GM23338 (cell line): ENCODE measurements around the gene LRRN4. TPM values are rescaled to one million over a fixed set of nuclear protein-coding genes. Genes with fewer than 3 reads are reported as not detected.

Source experiments
- ATAC-seq: fragments of 200-7000 bp; cut with Tn5 transposase; 3 replicates; pipeline ENCODE4 v1.9.1; 2020
- DNase-seq: peaks from one replicate; pipeline ENCODE4 v3.0.0-alpha.2; 2015; ENCODE audit warnings: low spot score
- H2AFZ ChIP-seq: fragments of 200-600 bp; sonication (generic); 2 replicates; pipeline ENCODE4 v1.8.0; 2016; ENCODE audit warnings: antibody characterized with exemption, mild to moderate bottlenecking, moderate library complexity
- H3F3A ChIP-seq: fragments of 200-600 bp; sonication (generic); replicated peaks from 2 replicates; pipeline ENCODE4 v1.8.0; 2017; ENCODE audit warnings: antibody characterized with exemption, mixed run types, low read depth
- H3K27ac ChIP-seq: fragments of 200-600 bp; sonication (generic); 2 replicates; pipeline ENCODE4 v1.6.1; 2016; ENCODE audit warnings: low read depth
- H3K27me3 ChIP-seq: fragments of 200-600 bp; sonication (generic); 2 replicates; pipeline ENCODE4 v1.8.0; 2016; ENCODE audit warnings: mild to moderate bottlenecking, mixed run types, moderate library complexity; ENCODE audit not compliant: insufficient read depth
- H3K36me3 ChIP-seq: fragments of 200-600 bp; sonication (generic); 2 replicates; pipeline ENCODE4 v1.8.0; 2016; ENCODE audit warnings: mild to moderate bottlenecking; ENCODE audit not compliant: insufficient read depth
- H3K4me1 ChIP-seq: fragments of 200-600 bp; sonication (generic); 2 replicates; pipeline ENCODE4 v1.8.0; 2016; ENCODE audit warnings: mild to moderate bottlenecking, moderate library complexity; ENCODE audit not compliant: insufficient read depth
- H3K4me2 ChIP-seq: fragments of 200-600 bp; sonication (generic); 2 replicates; pipeline ENCODE4 v1.7.1; 2017; ENCODE audit warnings: mixed run types
- H3K4me3 ChIP-seq: fragments of 200-600 bp; sonication (generic); 2 replicates; pipeline ENCODE4 v1.6.1; 2016; ENCODE audit warnings: mixed run types
- H3K79me2 ChIP-seq: fragments of 200-600 bp; sonication (generic); replicated peaks from 2 replicates; pipeline ENCODE4 v1.8.0; 2017; ENCODE audit warnings: mild to moderate bottlenecking; ENCODE audit not compliant: insufficient read depth
- H3K9me2 ChIP-seq: fragments of 200-600 bp; sonication (generic); 2 replicates; pipeline ENCODE4 v1.8.0; 2017; ENCODE audit not compliant: insufficient read depth
- H4K20me1 ChIP-seq: fragments of 200-600 bp; sonication (generic); replicated peaks from 2 replicates; pipeline ENCODE4 v1.8.0; 2017; ENCODE audit warnings: mild to moderate bottlenecking; ENCODE audit not compliant: insufficient read depth
- H3K27ac Mint-ChIP-seq: 2 replicates; pipeline ENCODE4 v1.8.0; 2020; ENCODE audit warnings: inconsistent platforms, mild to moderate bottlenecking, moderate library complexity, mixed read lengths
- H3K27me3 Mint-ChIP-seq: 3 replicates; pipeline ENCODE4 v1.8.0; 2022; ENCODE audit warnings: low read depth, mild to moderate bottlenecking, moderate library complexity, mixed read lengths, inconsistent platforms; ENCODE audit not compliant: insufficient read depth, poor library complexity
- H3K36me3 Mint-ChIP-seq: 3 replicates; pipeline ENCODE4 v1.8.0; 2021; ENCODE audit warnings: low read depth, mild to moderate bottlenecking, inconsistent platforms, moderate library complexity, mixed read lengths
- H3K4me1 Mint-ChIP-seq: 3 replicates; pipeline ENCODE4 v1.8.0; 2020; ENCODE audit warnings: mild to moderate bottlenecking, inconsistent platforms, mixed read lengths
- H3K4me3 Mint-ChIP-seq: 3 replicates; pipeline ENCODE4 v1.8.0; 2021; ENCODE audit warnings: moderate library complexity, mild to moderate bottlenecking, inconsistent platforms, mixed read lengths
- H3K9me3 Mint-ChIP-seq: 3 replicates; pipeline ENCODE4 v1.8.0; 2020; ENCODE audit warnings: moderate library complexity, mild to moderate bottlenecking, inconsistent platforms, mixed read lengths
- EZH2 ChIP-seq: fragments of 200-600 bp; sonication (generic); IDR thresholded peaks from one replicate; pipeline ENCODE4 v1.8.0; 2017; ENCODE audit warnings: antibody characterized with exemption, mild to moderate bottlenecking, low read depth; ENCODE audit not compliant: unreplicated experiment
- EZH2phosphoT487 ChIP-seq: fragments of 200-600 bp; sonication (generic); IDR thresholded peaks from one replicate; pipeline ENCODE4 v1.8.1; 2018; ENCODE audit warnings: antibody characterized with exemption; ENCODE audit not compliant: unreplicated experiment
- JUNB ChIP-seq: IDR thresholded peaks from one replicate; pipeline ENCODE4 v1.6.1; 2016; ENCODE audit warnings: antibody characterized with exemption; ENCODE audit not compliant: unreplicated experiment
- NANOG ChIP-seq: IDR thresholded peaks from 2 replicates; pipeline ENCODE4 v1.6.1; 2016; ENCODE audit warnings: antibody characterized with exemption, borderline replicate concordance
- POLR2AphosphoS5 ChIP-seq: IDR thresholded peaks from 2 replicates; pipeline ENCODE4 v1.6.1; 2016; ENCODE audit warnings: antibody characterized with exemption, low read depth
- STAT1 ChIP-seq: IDR thresholded peaks from one replicate; pipeline ENCODE4 v1.6.1; 2016; ENCODE audit warnings: antibody characterized with exemption; ENCODE audit not compliant: unreplicated experiment
- ZNF114 ChIP-seq: fragments of 250-450 bp; sonication (Bioruptor Pico); IDR thresholded peaks from 2 replicates; pipeline ENCODE4 v1.5.0; 2020; ENCODE audit warnings: mild to moderate bottlenecking, moderate library complexity
- ZNF331 ChIP-seq: fragments of 250-450 bp; sonication (Bioruptor Pico); IDR thresholded peaks from 2 replicates; pipeline ENCODE4 v1.5.0; 2020; ENCODE audit warnings: low read depth, mild to moderate bottlenecking, moderate library complexity
- polyA plus RNA-seq: library from polyadenylated mRNA; unstranded; fragments of >200 nt; fragmentation: Nextera tagmentation; extraction: Ambion mirVana; gene quantifications from 2 replicates; pipeline ENCODE4 v1.2.1, GENCODE V29; 2016
- total RNA-seq: library from RNA; depleted of rRNA; stranded (reverse); fragments of >200 nt; shearing (Covaris generic); gene quantifications from 2 replicates; pipeline ENCODE4 v1.2.3, GENCODE V29; 2014
- TF ChIP-seq, protein P1 (sequence below): IDR thresholded peaks from 2 replicates; pipeline ENCODE4 v1.6.1; 2016; ENCODE audit warnings: antibody characterized with exemption
- TF ChIP-seq, protein P2 (sequence below), 2 experiments: fragments of 200-600 bp in 1 of 2; sonication (generic) in 1 of 2; conservative IDR thresholded peaks; 2 replicates each; pipeline versions ENCODE4 v1.5.1 to v1.6.1; 2016 to 2017; ENCODE audit warnings: antibody characterized with exemption in 2 of 2, low read depth in 2 of 2, mild to moderate bottlenecking in 2 of 2, moderate library complexity in 1 of 2

LRRN4 gene
- total and polyA plus RNA-seq, 2 experiments from 2014 or later: 0.21 to 2.2 TPM

DNA sequence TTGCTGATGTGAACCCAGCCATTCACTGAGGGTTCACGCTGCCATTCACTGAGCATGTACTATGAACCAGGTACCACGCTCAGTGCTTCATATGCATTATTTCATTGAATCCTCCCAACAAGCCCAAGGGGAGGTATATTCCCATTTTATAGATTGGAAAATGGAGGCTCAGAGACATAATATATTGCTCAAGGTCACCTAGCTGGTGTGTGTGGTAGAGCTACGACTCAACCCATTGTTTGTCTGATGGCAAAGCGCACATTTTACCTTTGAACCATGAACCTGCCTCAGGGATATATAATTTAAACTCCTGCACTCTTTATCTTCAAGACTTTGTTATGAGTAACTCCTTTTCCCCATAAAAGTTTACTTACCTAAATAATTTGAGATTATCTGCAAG is 40.7 kb upstream of the LRRN4 start:
- ATAC-seq: no peak

DNA sequence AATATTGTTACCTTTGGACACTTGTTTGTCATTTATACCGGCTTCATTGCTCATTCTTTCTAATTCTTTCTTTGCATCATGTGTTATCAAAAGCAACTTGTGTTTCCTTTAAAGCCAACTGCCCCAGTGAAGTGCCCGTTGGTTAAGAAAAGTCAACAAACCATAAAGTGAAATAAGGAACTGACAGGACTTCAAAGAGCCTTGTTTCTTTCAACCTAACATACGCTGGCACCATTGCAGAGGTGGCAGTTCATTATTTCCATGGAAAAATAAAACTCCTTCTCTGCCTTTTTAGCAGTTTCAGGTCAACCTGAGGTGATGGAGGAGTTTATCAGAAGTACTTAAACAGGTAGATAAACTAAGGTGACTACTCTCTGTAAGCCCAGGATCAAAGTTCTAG is 40.2 kb upstream of the LRRN4 start:
- H3K27me3 Mint-ChIP-seq: no peaks in the 10 kb centered on the region
- Histone ChIP-seq H3K79me2 (no peaks in the 10 kb centered on the region), H3K27me3 (no peaks in the 10 kb centered on the region), H4K20me1 (peaks cover 3% of the 10 kb centered on the region; the same call in 1 of the 2 replicates), H3F3A (no peaks in the 10 kb centered on the region), H3K36me3 (peaks cover 12% of the 10 kb centered on the region; the same call in 1 of the 2 replicates), H3K4me3 (no peak overlapping the region), H3K27ac (no peak overlapping the region), H3K9me2 (no peaks in the 10 kb centered on the region), H3K4me2 (no peak overlapping the region), H2AFZ (no peak overlapping the region), H3K4me1 (no peaks in the 10 kb centered on the region)
- H3K4me3 Mint-ChIP-seq: no peak overlapping the region
- no peak for DNase-seq
- no peak for TF ChIP-seq EZH2phosphoT487
- TF ChIP-seq ZNF331 (CRISPR knock-in tag): no peak
- TF ChIP-seq JUNB: no peak
- no peak for TF ChIP-seq STAT1
- no peak for TF ChIP-seq POLR2AphosphoS5
- no peak for TF ChIP-seq NANOG
- TF ChIP-seq ZNF114 (CRISPR knock-in tag): no peak
- TF ChIP-seq, protein P1, sequence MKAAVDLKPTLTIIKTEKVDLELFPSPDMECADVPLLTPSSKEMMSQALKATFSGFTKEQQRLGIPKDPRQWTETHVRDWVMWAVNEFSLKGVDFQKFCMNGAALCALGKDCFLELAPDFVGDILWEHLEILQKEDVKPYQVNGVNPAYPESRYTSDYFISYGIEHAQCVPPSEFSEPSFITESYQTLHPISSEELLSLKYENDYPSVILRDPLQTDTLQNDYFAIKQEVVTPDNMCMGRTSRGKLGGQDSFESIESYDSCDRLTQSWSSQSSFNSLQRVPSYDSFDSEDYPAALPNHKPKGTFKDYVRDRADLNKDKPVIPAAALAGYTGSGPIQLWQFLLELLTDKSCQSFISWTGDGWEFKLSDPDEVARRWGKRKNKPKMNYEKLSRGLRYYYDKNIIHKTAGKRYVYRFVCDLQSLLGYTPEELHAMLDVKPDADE: no peak
- TF ChIP-seq, protein P2, sequence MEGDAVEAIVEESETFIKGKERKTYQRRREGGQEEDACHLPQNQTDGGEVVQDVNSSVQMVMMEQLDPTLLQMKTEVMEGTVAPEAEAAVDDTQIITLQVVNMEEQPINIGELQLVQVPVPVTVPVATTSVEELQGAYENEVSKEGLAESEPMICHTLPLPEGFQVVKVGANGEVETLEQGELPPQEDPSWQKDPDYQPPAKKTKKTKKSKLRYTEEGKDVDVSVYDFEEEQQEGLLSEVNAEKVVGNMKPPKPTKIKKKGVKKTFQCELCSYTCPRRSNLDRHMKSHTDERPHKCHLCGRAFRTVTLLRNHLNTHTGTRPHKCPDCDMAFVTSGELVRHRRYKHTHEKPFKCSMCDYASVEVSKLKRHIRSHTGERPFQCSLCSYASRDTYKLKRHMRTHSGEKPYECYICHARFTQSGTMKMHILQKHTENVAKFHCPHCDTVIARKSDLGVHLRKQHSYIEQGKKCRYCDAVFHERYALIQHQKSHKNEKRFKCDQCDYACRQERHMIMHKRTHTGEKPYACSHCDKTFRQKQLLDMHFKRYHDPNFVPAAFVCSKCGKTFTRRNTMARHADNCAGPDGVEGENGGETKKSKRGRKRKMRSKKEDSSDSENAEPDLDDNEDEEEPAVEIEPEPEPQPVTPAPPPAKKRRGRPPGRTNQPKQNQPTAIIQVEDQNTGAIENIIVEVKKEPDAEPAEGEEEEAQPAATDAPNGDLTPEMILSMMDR (conservative IDR thresholded peaks at IDR 0.05; ENCODE audit: low read depth in 2 of 2): no peak
- TF ChIP-seq EZH2: no peak
- no peak overlapping the region for H3K27ac Mint-ChIP-seq
- 0 out of 3 replicates have a peak, but pooled peaks cover 5% of the 10 kb centered on the region for H3K4me1 Mint-ChIP-seq
- H3K36me3 Mint-ChIP-seq: peaks cover under 1% of the 10 kb centered on the region; the same call in 2 of the 3 replicates
- ATAC-seq: no peak
- no peaks in the 10 kb centered on the region for H3K9me3 Mint-ChIP-seq

More for the DNA sequence above, 40.7 kb upstream of the LRRN4 start:
- no peak overlapping the region for H3K27ac ChIP-seq
- no peaks in the 10 kb centered on the region for H3F3A ChIP-seq
- no peak for DNase-seq
- no peaks in the 10 kb centered on the region for H3K9me2 ChIP-seq
- H3K4me1 ChIP-seq: no peaks in the 10 kb centered on the region
- H3K79me2 ChIP-seq: no peaks in the 10 kb centered on the region
- Mint-ChIP-seq H3K27ac (no peak overlapping the region), H3K4me3 (no peak overlapping the region), H3K4me1 (0 out of 3 replicates have a peak, but pooled peaks cover 3% of the 10 kb centered on the region), H3K27me3 (no peaks in the 10 kb centered on the region), H3K36me3 (no peaks in the 10 kb centered on the region; the same call in 2 of the 3 replicates), H3K9me3 (no peaks in the 10 kb centered on the region)
- 0 out of 2 replicates have a peak, but pooled peaks cover 3% of the 10 kb centered on the region for H4K20me1 ChIP-seq
- peaks cover 12% of the 10 kb centered on the region; the same call in 1 of the 2 replicates for H3K36me3 ChIP-seq
- H3K27me3 ChIP-seq: no peaks in the 10 kb centered on the region
- H2AFZ ChIP-seq: no peak overlapping the region
- no peak overlapping the region for H3K4me3 ChIP-seq
- no peak overlapping the region for H3K4me2 ChIP-seq
- no peak for TF ChIP-seq POLR2AphosphoS5
- TF ChIP-seq, protein P1: no peak
- TF ChIP-seq EZH2: no peak
